Activated CD4-positive, alpha-beta T cell treated with anti-CD3 and anti-CD28 coated beads, Interleukin-2, amount 10 ng/mL, durations not matched to agents 24 days and 14 days (primary cell): ENCODE measurements around the gene TBC1D5. TPM values are rescaled to one million over a fixed set of nuclear protein-coding genes. Genes with fewer than 3 reads are reported as not detected.

Experiments used
- DNase-seq: peaks from one replicate; pipeline ENCODE4 v3.0.0; 2022
- H3K27ac Mint-ChIP-seq: one replicate; pipeline ENCODE4 v1.8.0; 2022; ENCODE audit warnings: mild to moderate bottlenecking, mixed read lengths
- H3K27me3 Mint-ChIP-seq: one replicate; pipeline ENCODE4 v1.8.0; 2022; ENCODE audit warnings: mixed read lengths
- H3K36me3 Mint-ChIP-seq: one replicate; pipeline ENCODE4 v1.8.0; 2022; ENCODE audit warnings: low read depth, mild to moderate bottlenecking, mixed read lengths
- H3K4me1 Mint-ChIP-seq: one replicate; pipeline ENCODE4 v1.8.0; 2021; ENCODE audit warnings: mixed read lengths
- H3K4me3 Mint-ChIP-seq: one replicate; pipeline ENCODE4 v1.8.0; 2022; ENCODE audit warnings: mild to moderate bottlenecking, moderate library complexity, mixed read lengths
- H3K9me3 Mint-ChIP-seq: one replicate; pipeline ENCODE4 v1.8.0; 2021; ENCODE audit warnings: mixed read lengths
- intact Hi-C: fragments of 100-400 bp; cut with micrococcal nuclease; formaldehyde crosslinking; loops from one replicate; pipeline ENCODE4 v1.15.1; 2023
- total RNA-seq: library from RNA; stranded (reverse); gene quantifications from 2 replicates; pipeline ENCODE4 v1.2.3, GENCODE V29; 2022

Gene TBC1D5
- total RNA-seq, 1 donor from 2014 or later = 38.5 TPM

GRCh38 chr3:17116007-17116600 is 626.3 kb downstream of the TBC1D5 start:
- peaks cover 9% of the 10 kb centered on the region for H3K4me1 Mint-ChIP-seq
- H3K27ac Mint-ChIP-seq = no peak overlapping the region
- no peak overlapping the region for H3K4me3 Mint-ChIP-seq
- no peaks in the 10 kb centered on the region for H3K27me3 Mint-ChIP-seq
- DNase-seq = peak; percentile 47
- peaks cover 17% of the 10 kb centered on the region for H3K9me3 Mint-ChIP-seq
- intact Hi-C loops = no loop called here
- H3K36me3 Mint-ChIP-seq = no peaks in the 10 kb centered on the region

GRCh38 chr3:17115186-17115585 is 627.2 kb downstream of the TBC1D5 start:
- Mint-ChIP-seq H3K9me3 (peaks cover 18% of the 10 kb centered on the region), H3K27me3 (no peaks in the 10 kb centered on the region), H3K36me3 (no peaks in the 10 kb centered on the region), H3K4me3 (no peak overlapping the region), H3K27ac (no peak overlapping the region), H3K4me1 (peaks cover 12% of the 10 kb centered on the region)
- DNase-seq = no peak
- intact Hi-C loops = no loop called here

- Mint-ChIP-seq H3K36me3 (peaks cover 1% of the 10 kb centered on the region), H3K4me3 (no peak overlapping the region), H3K27ac (no peak overlapping the region), H3K9me3 (peaks cover 15% of the 10 kb centered on the region), H3K4me1 (peaks cover 10% of the 10 kb centered on the region), H3K27me3 (no peaks in the 10 kb centered on the region)
- intact Hi-C loops = no loop called here
- no peak for DNase-seq
Observed at GRCh38 chr3:17111586-17111985, 630.8 kb downstream of the TBC1D5 start.

- Mint-ChIP-seq H3K27ac (no peak overlapping the region), H3K9me3 (peaks cover 18% of the 10 kb centered on the region), H3K36me3 (peaks cover 1% of the 10 kb centered on the region), H3K27me3 (no peaks in the 10 kb centered on the region), H3K4me3 (no peak overlapping the region), H3K4me1 (peaks cover 12% of the 10 kb centered on the region)
- intact Hi-C loops = no loop called here
- DNase-seq = peak; percentile 48
Observed at GRCh38 chr3:17110660-17111396, 631.6 kb downstream of the TBC1D5 start.
